ENCODE measurements around the gene OR4M1.
"Not testable (repeated sequence)": the region's sequence is repeated elsewhere in the genome, so short reads cannot be mapped to it uniquely, and the experiment has no call there.

GRCh38 chr14:19773204-19773603, at the start of gene OR4M1:
- TF ChIP-seq, protein P1, sequence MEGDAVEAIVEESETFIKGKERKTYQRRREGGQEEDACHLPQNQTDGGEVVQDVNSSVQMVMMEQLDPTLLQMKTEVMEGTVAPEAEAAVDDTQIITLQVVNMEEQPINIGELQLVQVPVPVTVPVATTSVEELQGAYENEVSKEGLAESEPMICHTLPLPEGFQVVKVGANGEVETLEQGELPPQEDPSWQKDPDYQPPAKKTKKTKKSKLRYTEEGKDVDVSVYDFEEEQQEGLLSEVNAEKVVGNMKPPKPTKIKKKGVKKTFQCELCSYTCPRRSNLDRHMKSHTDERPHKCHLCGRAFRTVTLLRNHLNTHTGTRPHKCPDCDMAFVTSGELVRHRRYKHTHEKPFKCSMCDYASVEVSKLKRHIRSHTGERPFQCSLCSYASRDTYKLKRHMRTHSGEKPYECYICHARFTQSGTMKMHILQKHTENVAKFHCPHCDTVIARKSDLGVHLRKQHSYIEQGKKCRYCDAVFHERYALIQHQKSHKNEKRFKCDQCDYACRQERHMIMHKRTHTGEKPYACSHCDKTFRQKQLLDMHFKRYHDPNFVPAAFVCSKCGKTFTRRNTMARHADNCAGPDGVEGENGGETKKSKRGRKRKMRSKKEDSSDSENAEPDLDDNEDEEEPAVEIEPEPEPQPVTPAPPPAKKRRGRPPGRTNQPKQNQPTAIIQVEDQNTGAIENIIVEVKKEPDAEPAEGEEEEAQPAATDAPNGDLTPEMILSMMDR (IDR thresholded peaks at IDR 0.05; ENCODE audit: low read depth, low read length) = not testable (repeated sequence)
- TF ChIP-seq EZH2phosphoT487 (IDR thresholded peaks at IDR 0.05; ENCODE audit: low read depth) = not testable (repeated sequence)

Measured in OCI-LY3 (cell line).